Parathyroid adenoma (tissue), 2 donors: ENCODE measurements around the gene C16orf54.
A peak's percentile ranks its signal among the peaks of the same experiment; 100 is the strongest.
"Not testable (repeated sequence)": the region's sequence is repeated elsewhere in the genome, so short reads cannot be mapped to it uniquely, and the experiment has no call there.

Experiments
- H2AFZ ChIP-seq: fragments of 300-600 bp; sonication (generic); one replicate; pipeline ENCODE4 v1.7.0; 2017; ENCODE audit warnings: antibody characterized with exemption, mild to moderate bottlenecking
- H3K27ac ChIP-seq: fragments of 300-600 bp; sonication (generic); one replicate; pipeline ENCODE4 v1.7.0; 2017
- H3K27me3 ChIP-seq: fragments of 300-600 bp; sonication (generic); one replicate; pipeline ENCODE4 v1.7.0; 2017; ENCODE audit warnings: low read length; ENCODE audit not compliant: control insufficient read depth, insufficient read depth
- H3K36me3 ChIP-seq: fragments of 300-600 bp; sonication (generic); one replicate; pipeline ENCODE4 v1.7.0; 2017; ENCODE audit warnings: low read length; ENCODE audit not compliant: control insufficient read depth, insufficient read depth
- H3K4me1 ChIP-seq: fragments of 300-600 bp; sonication (generic); one replicate; pipeline ENCODE4 v1.7.0; 2017; ENCODE audit warnings: control low read depth
- H3K4me2 ChIP-seq: fragments of 300-600 bp; sonication (generic); one replicate; pipeline ENCODE4 v1.7.0; 2017; ENCODE audit warnings: low read length
- H3K4me3 ChIP-seq: fragments of 300-600 bp; sonication (generic); one replicate; pipeline ENCODE4 v1.7.0; 2017; ENCODE audit warnings: low read depth, low read length
- H3K79me2 ChIP-seq: fragments of 300-600 bp; sonication (generic); one replicate; pipeline ENCODE4 v1.7.0; 2017; ENCODE audit warnings: control low read depth
- H3K9ac ChIP-seq: fragments of 300-600 bp; sonication (generic); one replicate; pipeline ENCODE4 v1.7.0; 2017; ENCODE audit warnings: mild to moderate bottlenecking
- H3K9me3 ChIP-seq: fragments of 300-600 bp; sonication (generic); one replicate; pipeline ENCODE4 v1.7.0; 2017; ENCODE audit warnings: low read length; ENCODE audit not compliant: control insufficient read depth
- TF ChIP-seq, protein P1 (sequence below): fragments of 300-600 bp; sonication (generic); IDR thresholded peaks from one replicate; pipeline ENCODE4 v1.7.0; 2017; ENCODE audit warnings: antibody characterized with exemption, mild to moderate bottlenecking
- donor health status: primary hyperparathyroidism.

Gene C16orf54

DNA sequence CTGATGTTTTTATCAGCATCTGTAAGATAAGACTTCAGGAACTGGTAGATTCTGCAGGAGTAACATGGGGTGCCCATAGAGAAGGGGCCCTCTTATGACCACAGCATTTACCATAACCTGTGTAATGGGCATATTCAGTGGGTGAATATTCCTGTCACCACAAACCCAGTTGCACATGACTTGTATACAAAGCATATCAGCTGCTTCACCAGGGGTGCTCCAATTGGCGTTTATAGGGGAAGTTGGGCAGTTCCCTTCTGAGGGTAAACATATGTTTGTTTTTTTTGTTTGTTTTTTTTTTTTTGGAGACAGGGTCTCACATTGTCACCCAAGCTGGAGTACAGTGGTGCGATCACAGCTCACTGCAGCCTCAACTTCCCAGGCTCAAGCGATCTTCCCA lies 20.8 kb upstream of the C16orf54 start:
- no peaks in the 10 kb centered on the region for H3K9me3 ChIP-seq
- H2AFZ ChIP-seq: no peak overlapping the region
- H3K9ac ChIP-seq: no peak overlapping the region
- H3K27me3 ChIP-seq: no peaks in the 10 kb centered on the region
- no peaks in the 10 kb centered on the region for H3K79me2 ChIP-seq
- no peaks in the 10 kb centered on the region for H3K36me3 ChIP-seq
- no peak overlapping the region for H3K4me3 ChIP-seq
- H3K27ac ChIP-seq: no peak overlapping the region
- TF ChIP-seq, protein P1, sequence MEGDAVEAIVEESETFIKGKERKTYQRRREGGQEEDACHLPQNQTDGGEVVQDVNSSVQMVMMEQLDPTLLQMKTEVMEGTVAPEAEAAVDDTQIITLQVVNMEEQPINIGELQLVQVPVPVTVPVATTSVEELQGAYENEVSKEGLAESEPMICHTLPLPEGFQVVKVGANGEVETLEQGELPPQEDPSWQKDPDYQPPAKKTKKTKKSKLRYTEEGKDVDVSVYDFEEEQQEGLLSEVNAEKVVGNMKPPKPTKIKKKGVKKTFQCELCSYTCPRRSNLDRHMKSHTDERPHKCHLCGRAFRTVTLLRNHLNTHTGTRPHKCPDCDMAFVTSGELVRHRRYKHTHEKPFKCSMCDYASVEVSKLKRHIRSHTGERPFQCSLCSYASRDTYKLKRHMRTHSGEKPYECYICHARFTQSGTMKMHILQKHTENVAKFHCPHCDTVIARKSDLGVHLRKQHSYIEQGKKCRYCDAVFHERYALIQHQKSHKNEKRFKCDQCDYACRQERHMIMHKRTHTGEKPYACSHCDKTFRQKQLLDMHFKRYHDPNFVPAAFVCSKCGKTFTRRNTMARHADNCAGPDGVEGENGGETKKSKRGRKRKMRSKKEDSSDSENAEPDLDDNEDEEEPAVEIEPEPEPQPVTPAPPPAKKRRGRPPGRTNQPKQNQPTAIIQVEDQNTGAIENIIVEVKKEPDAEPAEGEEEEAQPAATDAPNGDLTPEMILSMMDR: no peak
- peaks cover 18% of the 10 kb centered on the region for H3K4me1 ChIP-seq
- H3K4me2 ChIP-seq: no peak overlapping the region

DNA sequence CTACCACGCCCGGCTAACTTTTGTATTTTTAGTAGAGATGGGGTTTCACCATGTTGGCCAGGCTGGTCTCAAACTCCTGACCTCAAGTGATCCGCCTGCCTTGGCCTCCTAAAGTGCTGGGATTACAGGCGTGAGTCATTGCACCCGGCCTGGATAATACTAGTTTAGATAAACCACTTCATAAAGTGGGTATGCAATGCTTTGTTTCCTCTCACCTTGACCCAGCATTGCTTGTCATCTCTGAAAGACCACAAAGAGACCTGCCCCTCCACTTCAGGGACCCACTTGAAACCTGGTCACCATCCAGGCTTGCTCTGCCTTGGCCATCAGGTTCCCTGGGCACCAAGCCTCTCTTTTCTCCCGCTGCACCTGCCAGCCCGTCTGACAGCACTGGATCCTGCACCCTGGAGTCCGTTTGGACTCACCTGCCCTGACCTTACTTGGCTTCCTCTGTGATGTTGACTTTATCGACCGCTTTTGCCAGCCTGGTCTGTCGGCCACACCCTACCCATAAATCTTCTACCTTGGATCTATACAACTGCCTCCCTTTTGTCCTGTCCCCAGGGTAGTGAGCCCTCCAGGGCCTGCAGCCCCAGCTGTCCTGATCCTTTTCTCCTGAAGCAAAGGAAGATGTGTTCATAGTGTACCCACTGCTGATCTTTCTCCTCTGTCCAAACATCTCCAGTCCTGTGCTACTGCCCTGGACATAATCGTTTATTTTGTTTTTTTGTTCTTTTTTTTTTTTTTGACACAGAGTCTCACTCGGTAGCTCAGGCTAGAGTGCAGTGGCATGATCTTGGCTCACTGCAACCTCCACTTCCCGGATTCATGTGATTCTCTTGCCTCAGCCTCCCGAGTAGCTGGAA lies 19.6 kb upstream of the C16orf54 start:
- H3K27me3 ChIP-seq: no peaks in the 10 kb centered on the region
- H3K4me2 ChIP-seq: no peak overlapping the region
- H3K27ac ChIP-seq: no peak overlapping the region
- H2AFZ ChIP-seq: peak overlapping the region; percentile 62
- H3K79me2 ChIP-seq: no peaks in the 10 kb centered on the region
- H3K36me3 ChIP-seq: no peaks in the 10 kb centered on the region
- TF ChIP-seq, protein P1: no peak
- no peaks in the 10 kb centered on the region for H3K9me3 ChIP-seq
- peaks cover 23% of the 10 kb centered on the region for H3K4me1 ChIP-seq
- H3K9ac ChIP-seq: no peak overlapping the region
- no peak overlapping the region for H3K4me3 ChIP-seq

DNA sequence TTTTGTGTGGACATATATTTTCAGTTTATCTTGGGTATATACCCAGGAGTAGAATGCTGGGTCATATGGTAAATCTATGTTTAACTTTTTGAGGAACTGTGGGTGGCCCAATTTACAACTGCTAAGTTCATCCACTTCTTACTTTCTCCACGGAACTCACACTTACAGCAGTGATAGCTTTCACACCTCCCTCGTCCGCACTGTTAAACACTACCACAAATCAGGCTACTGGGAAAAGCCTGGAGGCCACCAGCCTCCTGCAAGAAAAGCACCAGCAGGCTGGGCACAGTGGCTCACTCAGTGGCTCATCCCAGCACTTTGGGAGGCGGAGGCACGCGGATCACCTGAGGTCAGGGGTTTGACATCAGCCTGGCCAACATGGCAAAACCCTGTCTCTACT lies 17.5 kb upstream of the C16orf54 start:
- TF ChIP-seq, protein P1: no peak
- H3K4me3 ChIP-seq: no peak overlapping the region
- no peak overlapping the region for H3K4me2 ChIP-seq
- no peaks in the 10 kb centered on the region for H3K9me3 ChIP-seq
- H3K9ac ChIP-seq: no peak overlapping the region
- no peaks in the 10 kb centered on the region for H3K79me2 ChIP-seq
- H2AFZ ChIP-seq: no peak overlapping the region
- no peak overlapping the region for H3K27ac ChIP-seq
- peaks cover 28% of the 10 kb centered on the region for H3K4me1 ChIP-seq
- no peaks in the 10 kb centered on the region for H3K27me3 ChIP-seq
- no peaks in the 10 kb centered on the region for H3K36me3 ChIP-seq

DNA sequence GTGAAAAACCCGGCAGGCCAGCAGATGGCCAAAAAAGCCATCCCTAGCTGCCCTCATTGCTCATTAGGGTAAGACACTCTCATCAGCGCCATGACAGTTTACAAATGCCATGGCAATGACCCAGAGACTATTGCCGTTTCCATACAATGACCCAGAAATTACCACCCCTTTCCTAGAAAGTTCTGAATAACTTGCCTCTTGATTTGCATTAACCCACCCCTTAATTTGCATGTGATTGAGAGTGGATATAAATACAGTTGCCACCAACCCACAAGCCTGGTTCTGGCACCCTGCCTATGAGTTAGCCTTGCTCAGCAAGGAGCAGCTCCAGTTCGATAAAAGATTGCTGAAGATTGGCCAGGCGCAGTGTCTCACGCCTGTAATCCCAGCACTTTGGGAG lies 16.1 kb upstream of the C16orf54 start:
- Histone ChIP-seq H3K4me3 (no peak overlapping the region), H3K9me3 (no peaks in the 10 kb centered on the region), H2AFZ (no peak overlapping the region), H3K9ac (no peak overlapping the region), H3K27me3 (no peaks in the 10 kb centered on the region), H3K4me2 (no peak overlapping the region), H3K79me2 (no peaks in the 10 kb centered on the region), H3K4me1 (peaks cover 29% of the 10 kb centered on the region), H3K36me3 (no peaks in the 10 kb centered on the region), H3K27ac (peak overlapping the region; percentile 85)
- TF ChIP-seq, protein P1: no peak

DNA sequence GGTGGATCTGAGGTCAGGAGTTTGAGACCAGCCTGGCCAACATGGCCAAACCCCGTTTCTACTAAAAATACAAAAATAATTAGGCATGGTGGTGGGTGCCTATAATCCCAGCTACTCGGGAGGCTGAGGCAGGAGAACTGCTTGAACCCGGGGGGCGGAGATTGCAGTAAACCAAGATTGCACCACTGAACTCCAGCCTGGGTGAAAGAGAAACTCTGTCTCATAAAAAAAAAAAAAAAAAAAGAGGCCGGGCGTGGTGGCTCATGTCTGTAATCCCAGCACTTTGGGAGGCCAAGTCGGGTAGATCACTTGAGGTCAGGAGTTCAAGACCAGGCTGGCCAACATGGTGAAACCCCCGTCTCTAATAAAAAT lies 15.5 kb upstream of the C16orf54 start:
- not testable (repeated sequence) for H3K4me2 ChIP-seq, H3K4me3 ChIP-seq, H3K9ac ChIP-seq, H3K36me3 ChIP-seq, H3K9me3 ChIP-seq, H3K27me3 ChIP-seq, H3K79me2 ChIP-seq
- peak overlapping the region; percentile 65 for H2AFZ ChIP-seq
- H3K4me1 ChIP-seq: peaks cover 31% of the 10 kb centered on the region
- H3K27ac ChIP-seq: peak overlapping the region; percentile 85
